Heart left ventricle (tissue), 16 donors: Measurements from ENCODE around the gene WWOX. TPM values are rescaled to one million over a fixed set of nuclear protein-coding genes. Genes with fewer than 3 reads are reported as not detected.

Source experiments
- ATAC-seq, 4 donors: fragments of 200-7000 bp; cut with Tn5 transposase; one replicate each; pipeline ENCODE4 v1.9.1; 2020 to 2022; ENCODE audit warnings: moderate library complexity in 4 of 4, mild to moderate bottlenecking in 3 of 4, moderate number of reproducible peaks in 1 of 4
- DNase-seq, 5 donors: peaks; one replicate each; pipeline ENCODE4 v3.0.0-alpha.2; 2020
- H3K27ac ChIP-seq, 12 donors: fragments of 200-600 bp; sonication (generic) in 4 of 12; one replicate each; pipeline versions ENCODE4 v1.5.0 to v1.8.0; 2016 to 2022; ENCODE audit warnings: mild to moderate bottlenecking in 2 of 12
- H3K27me3 ChIP-seq, 9 donors: fragments of 200-600 bp; sonication (generic) in 2 of 9; one replicate each; pipeline versions ENCODE4 v1.5.1 to v1.8.0; 2016 to 2022; ENCODE audit warnings: mild to moderate bottlenecking in 3 of 9
- H3K36me3 ChIP-seq, 9 donors: fragments of 200-600 bp; sonication (generic) in 2 of 9; one replicate each; pipeline versions ENCODE4 v1.5.0 to v1.8.0; 2018 to 2022; ENCODE audit warnings: mild to moderate bottlenecking in 2 of 9
- H3K4me1 ChIP-seq, 12 donors: fragments of 200-600 bp; sonication (generic) in 4 of 12; one replicate each; pipeline versions ENCODE4 v1.5.0 to v1.8.0; 2016 to 2022; ENCODE audit warnings: mild to moderate bottlenecking in 3 of 12
- H3K4me3 ChIP-seq, 12 donors: fragments of 200-600 bp; sonication (generic) in 4 of 12; one replicate each; pipeline versions ENCODE4 v1.5.0 to v1.8.0; 2017 to 2022; ENCODE audit warnings: mild to moderate bottlenecking in 9 of 12, moderate library complexity in 4 of 12
- H3K9me3 ChIP-seq, 12 donors: fragments of 200-600 bp; sonication (generic) in 4 of 12; one replicate each; pipeline versions ENCODE4 v1.5.0 to v1.8.0; 2016 to 2022; ENCODE audit warnings: mild to moderate bottlenecking in 1 of 12
- CTCF ChIP-seq, 12 donors: fragments of 200-600 bp; sonication (generic) in 4 of 12; IDR thresholded peaks; one replicate each; pipeline versions ENCODE4 v1.5.0 to v1.8.0; 2018 to 2022; ENCODE audit warnings: antibody characterized with exemption in 12 of 12, mild to moderate bottlenecking in 5 of 12
- POLR2A ChIP-seq, 2 donors: fragments of 450-650 bp; IDR thresholded peaks; one replicate each; pipeline ENCODE4 v1.6.1; 2017; ENCODE audit warnings: antibody characterized with exemption in 2 of 2, mild to moderate bottlenecking in 2 of 2, moderate library complexity in 2 of 2
- WGBS, 4 donors: extraction: QIAGEN DNeasy Blood & Tissue Kit in 2 of 4; methylation state at CpG; one replicate each; pipeline versions ENCODE4 v1.1.5 to v1.1.7; 2013 to 2018; 5-methylcytosine and 5-hydroxymethylcytosine counted together
- intact Hi-C, 10 donors: fragments of 100-400 bp; cut with DNase I; formaldehyde crosslinking; loops; one replicate each; pipeline versions ENCODE4 v1.11.1 to v1.14.2; 2022
- polyA plus RNA-seq, 2 donors: library from polyadenylated mRNA; stranded (reverse); fragments of 200-250 nt; gene quantifications; one replicate each; pipeline ENCODE4 v1.2.3, GENCODE V29; 2013
- total RNA-seq, 9 donors: library from RNA; depleted of rRNA in 2 of 9; stranded (reverse); fragments of >200 nt in 2 of 9; fragmentation: NEBNext Ultra II Directional in 3 of 9; extraction: Animal tissue kit (Norgen Biotek cat#: 25700) in 3 of 9; gene quantifications; one replicate each; pipeline versions ENCODE4 v1.1.0 to v1.2.4, GENCODE V29; 2016 to 2023
- donor health status: ischemic (EF 13 %, LVEDD 7.1; RV severe dilation, severe dysfunction).
- donor health status: healthy with polysubstance abuse.
- donor health status: DM: no; HTN: yes; CAD: no.
- donor health status: DM: no; HTN: no; CAD: no.
- donor health status: ischemic (EF 25% LVEDD 6.9; RV normal size, moderate dysfunction).
- donor health status: ischemic (EF 25% LVEDD 5.7; RV mildly dilated, moderate dysfunction).
- donor health status: healthy.
- donor health status: DM: yes; HTN: yes; CAD: no.
- donor health status: ischemic (EF 35%, LVEDD 5.7; RV mildly dilated, moderate dysfunction).
- donor health status: nonischemic (EF 11% LVEDD 7.7; RV severe dilation, severe dysfunction).
- donor health status: DM: yes; HTN: yes; CAD: no.
- donor health status: PGD.
- donor health status: ischemic (EF 29% LVEDD 5.4; RV normal size, mild dysfunction).
- donor health status: nonischemic (EF 23%, LVEDD 6.1; RV moderate dilation, normal function).

The WWOX gene
- total and polyA plus RNA-seq, 11 donors: 4.3 to 18.3 (median 9.1) TPM

GRCh38 chr16:79036541-79036940, 937.1 kb downstream of the WWOX start:
- ATAC-seq: no peak
- H3K27ac ChIP-seq: no peak overlapping the region
- H3K27me3 ChIP-seq: no peaks in the 10 kb centered on the region
- peaks cover 0 to 9% (median 0%) of the 10 kb centered on the region in 12 donors for H3K9me3 ChIP-seq
- no peak for DNase-seq
- TF ChIP-seq POLR2A (IDR thresholded peaks at IDR 0.05) (no peak), CTCF (IDR thresholded peaks at IDR 0.05) (no peak)
- H3K4me3 ChIP-seq: no peak overlapping the region
- H3K4me1 ChIP-seq: peaks cover 0 to 7% (median 0%) of the 10 kb centered on the region in 12 donors
- intact Hi-C loops: no loop called here
- H3K36me3 ChIP-seq: no peaks in the 10 kb centered on the region
- 86 to 95% (median 92%) methylated on average over 4 of the region's 4 CpGs for WGBS, 4 donors

GRCh38 chr16:79037521-79038373, 938.3 kb downstream of the WWOX start:
- peak overlapping the region in 3 of 12 donors; percentile 1 to 35 (median 25) for H3K27ac ChIP-seq
- peak; percentile 42 to 74 (median 63) for ATAC-seq

GRCh38 chr16:79041206-79041605, 941.8 kb downstream of the WWOX start:
- 81 to 93% (median 89%) methylated on average over 8 of the region's 8 CpGs for WGBS, 4 donors
- ATAC-seq: no peak

More at GRCh38 chr16:79037521-79038373, 938.3 kb downstream of the WWOX start:
- Histone ChIP-seq H3K9me3 (peaks cover 0 to 9% (median 0%) of the 10 kb centered on the region in 12 donors), H3K36me3 (no peaks in the 10 kb centered on the region), H3K27me3 (no peaks in the 10 kb centered on the region), H3K4me1 (peaks cover 0 to 7% (median 0%) of the 10 kb centered on the region in 12 donors), H3K4me3 (no peak overlapping the region)
- 57 to 64% (median 61%) methylated on average over 10 of the region's 10 CpGs for WGBS, 4 donors
- peak in 1 of 5 donors; percentile 33 for DNase-seq
- intact Hi-C loops: no loop called here
- TF ChIP-seq POLR2A (IDR thresholded peaks at IDR 0.05) (no peak), CTCF (IDR thresholded peaks at IDR 0.05) (no peak)

More at GRCh38 chr16:79041206-79041605, 941.8 kb downstream of the WWOX start:
- H3K27me3 ChIP-seq: no peaks in the 10 kb centered on the region
- no peak for TF ChIP-seq POLR2A (IDR thresholded peaks at IDR 0.05)
- TF ChIP-seq CTCF (IDR thresholded peaks at IDR 0.05): no peak
- DNase-seq: no peak
- no peaks in the 10 kb centered on the region for H3K36me3 ChIP-seq
- H3K9me3 ChIP-seq: no peaks in the 10 kb centered on the region
- no peak overlapping the region for H3K4me3 ChIP-seq
- no peak overlapping the region for H3K27ac ChIP-seq
- H3K4me1 ChIP-seq: peaks cover 0 to 7% (median 0%) of the 10 kb centered on the region in 12 donors
- intact Hi-C loops: no loop called here
